GM03348 (cell line): ENCODE data around the gene DCP1B.
A peak's percentile ranks its signal among the peaks of the same experiment; 100 is the strongest.

ENCODE experiments used
- DNase-seq: peaks from one replicate; pipeline ENCODE4 v3.0.0; 2012; ENCODE audit warnings: low spot score

Gene DCP1B

DNA sequence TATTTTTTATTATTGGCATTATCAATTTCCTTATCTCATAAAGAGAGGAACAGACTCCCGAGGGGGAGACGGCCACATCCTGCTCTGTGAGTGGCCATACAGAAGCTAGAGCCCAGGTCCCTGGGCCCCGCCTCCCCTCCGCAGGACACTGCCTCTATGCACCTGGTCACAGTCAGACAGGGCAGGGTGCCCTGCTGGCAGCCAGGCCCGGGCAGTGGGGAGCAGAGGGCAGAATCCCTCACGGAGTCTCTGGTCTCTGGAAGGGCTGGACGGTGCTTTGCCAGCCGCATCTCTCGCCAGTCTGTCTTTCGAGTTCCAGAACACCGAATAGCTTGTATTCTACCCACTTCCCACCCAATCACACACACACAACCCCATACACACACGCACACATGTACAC lies 69.4 kb downstream of the DCP1B start:
- no peak for DNase-seq

DNA sequence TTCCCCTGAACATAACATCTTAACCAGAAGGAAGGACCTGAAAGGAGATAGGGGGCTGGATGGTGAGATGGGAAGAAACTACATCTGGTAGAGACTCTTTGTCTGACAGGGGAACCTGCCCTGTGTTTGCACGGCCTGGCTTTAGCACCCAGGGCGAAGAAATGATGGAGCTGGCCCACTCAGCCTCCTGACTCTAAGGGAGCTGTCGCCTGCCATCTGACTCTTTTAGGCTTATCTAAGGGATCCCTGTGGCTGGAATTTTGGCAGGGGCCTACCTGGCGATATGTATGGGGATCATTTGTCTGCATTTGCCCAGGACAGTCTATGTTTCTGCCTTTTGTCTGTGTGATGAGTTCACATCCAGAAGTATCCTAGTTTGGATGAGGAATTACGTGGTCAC lies 70.2 kb downstream of the DCP1B start:
- no peak for DNase-seq

DNA sequence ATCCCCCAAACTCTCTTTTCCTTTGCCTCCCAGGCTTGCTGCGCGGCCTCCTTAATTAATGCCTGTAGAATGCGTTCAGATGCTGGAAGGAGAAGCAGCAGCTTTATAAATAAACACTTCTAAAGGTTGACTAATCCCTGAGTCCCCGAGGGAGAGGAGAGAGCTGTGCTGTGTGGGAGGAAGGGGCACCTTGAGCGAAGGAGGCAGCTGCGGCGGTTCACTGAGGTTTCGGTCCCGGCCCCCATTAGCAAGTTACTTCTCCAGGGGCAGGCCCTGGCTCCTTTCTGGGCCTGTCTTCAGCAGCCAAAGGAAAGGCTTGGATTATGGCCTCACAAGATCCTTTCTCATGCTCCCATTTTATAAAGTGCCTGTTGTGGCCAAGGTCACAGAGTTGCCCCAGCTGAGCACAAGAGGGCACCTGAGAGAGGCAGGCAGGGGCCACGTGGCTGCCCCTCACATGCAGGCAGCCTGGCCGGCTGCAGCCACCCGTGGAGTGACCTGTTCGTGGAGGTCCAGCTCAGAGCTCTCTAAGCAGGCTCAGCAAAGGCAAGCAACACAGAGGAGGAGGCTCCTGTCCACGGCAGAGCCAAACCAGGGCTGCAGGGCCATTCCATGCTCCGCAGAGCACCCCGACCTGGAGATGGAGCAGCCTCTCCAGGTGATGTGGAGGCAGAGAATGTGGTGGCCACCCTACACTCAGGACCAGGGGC lies 70.8 kb downstream of the DCP1B start:
- DNase-seq = no peak

DNA sequence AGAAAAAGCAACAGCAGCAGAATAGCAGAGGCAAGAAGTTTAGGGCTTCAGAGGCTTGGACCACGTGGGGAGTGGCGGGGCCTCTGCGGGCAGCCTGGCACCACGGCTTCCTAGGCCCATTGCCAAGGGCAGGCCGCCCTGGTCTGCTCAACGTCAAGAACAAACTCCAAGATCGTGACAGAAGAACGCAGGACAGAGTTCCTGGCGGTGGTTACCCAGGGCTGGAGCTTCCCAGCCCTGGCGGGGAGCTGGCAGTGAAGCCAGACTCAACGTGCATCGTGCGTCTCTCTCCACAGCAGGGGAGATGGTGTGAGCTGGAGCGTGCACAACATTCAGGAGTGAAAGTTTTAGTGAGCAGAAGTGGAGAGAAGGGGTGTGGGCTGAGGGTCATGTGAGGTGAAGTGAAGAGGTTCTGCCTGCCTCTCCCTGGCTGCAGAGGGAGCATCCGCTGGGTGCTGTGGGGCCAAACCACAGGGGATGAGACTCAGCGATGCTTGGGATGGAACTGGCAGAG lies 71.9 kb downstream of the DCP1B start:
- DNase-seq = peak; percentile 33

DNA sequence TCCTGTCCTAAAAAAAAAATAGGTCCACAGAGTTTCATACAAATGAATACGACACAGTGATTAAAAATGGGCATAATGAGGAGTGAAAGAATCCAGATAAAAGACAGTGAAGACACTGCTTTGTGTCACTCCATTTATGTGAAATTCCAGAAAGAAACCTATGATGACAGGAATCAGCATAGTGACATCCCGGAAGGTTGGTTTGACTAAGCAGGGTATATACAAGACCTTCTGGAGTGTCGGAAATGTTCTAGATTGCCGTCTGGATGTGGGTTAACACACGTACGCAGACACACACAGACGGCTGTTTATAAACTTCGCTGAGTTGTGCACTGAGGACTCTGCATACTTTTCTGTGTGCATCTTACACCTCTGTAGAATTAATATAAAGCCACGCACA lies 72.6 kb downstream of the DCP1B start:
- DNase-seq = no peak

DNA sequence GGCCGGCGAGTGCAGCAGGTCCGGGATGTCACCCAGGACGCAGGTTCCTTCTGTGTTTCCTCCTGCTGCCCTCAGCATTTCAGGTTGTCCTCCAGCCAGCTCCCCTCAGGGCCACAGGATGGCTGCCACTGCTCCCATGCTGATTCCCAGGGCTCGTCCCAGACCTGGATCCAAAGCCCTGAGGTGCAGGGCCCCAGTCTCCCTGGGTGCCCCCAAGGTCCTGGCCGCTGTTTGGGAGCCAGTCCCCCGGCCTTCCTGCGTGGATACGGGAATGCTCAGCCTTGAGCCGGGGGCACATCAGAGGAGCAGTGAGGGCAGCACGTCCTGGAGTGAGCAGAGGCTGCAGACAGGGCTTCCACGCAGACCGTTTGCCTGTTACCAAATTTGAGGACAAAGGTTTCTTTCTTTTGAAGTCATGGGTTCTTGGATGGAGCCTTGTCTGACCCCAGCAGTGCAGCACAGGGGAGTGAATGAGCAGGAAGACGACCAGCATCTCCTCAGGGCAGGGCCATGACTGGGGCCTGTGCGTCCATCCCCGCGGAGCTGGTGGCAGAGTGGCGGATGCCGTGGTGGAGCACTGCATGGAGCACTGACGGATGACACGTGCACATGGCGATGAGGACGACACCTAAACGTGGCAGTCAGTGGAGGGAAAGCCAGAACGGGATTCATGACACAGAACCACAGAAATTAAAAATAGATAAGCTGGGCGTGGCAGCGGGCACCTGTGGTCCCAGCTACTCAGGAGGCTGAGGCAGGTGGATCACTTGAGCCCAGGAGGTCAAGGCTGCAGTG lies 73.3 kb downstream of the DCP1B start:
- no peak for DNase-seq

DNA sequence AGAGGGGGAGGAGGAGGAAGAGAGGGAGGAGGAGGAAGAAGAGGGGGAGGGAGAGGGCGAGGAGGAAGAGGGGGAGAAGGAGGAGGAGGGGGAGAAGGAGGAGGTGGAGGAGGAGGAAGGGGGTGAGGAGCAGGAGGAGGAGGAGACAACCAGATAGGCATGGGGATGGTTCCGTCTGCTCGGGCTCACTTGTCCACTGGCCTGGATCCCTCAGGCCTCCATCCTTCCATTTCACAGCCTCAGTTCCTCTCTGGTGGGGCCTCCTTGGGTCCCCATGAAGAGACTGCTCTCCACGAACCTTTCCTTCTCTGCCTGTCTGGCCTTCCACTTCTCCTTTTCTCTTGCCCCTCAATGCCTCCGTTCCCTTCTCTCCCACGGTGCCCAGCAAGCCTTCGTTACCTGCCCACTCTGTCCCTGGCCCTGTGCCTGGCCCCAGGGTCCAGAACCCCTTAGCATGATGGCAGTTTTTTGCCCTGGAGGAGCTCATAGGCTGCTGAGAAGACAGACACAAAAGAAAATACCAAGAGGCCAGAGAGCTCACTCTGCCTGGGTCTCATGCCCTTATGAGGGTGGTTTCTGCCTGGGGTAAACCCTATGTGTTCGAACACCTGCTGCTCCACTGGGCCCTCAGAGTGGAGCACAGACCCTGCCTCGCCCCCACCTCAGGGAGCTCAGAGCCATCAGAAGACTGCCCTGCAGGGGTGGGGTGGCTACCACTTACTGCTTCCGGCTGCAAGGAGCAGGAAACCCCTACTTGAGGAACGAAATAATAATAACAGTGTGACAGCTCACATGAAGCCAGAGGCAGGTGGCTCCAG lies 74.1 kb downstream of the DCP1B start:
- no peak for DNase-seq

DNA sequence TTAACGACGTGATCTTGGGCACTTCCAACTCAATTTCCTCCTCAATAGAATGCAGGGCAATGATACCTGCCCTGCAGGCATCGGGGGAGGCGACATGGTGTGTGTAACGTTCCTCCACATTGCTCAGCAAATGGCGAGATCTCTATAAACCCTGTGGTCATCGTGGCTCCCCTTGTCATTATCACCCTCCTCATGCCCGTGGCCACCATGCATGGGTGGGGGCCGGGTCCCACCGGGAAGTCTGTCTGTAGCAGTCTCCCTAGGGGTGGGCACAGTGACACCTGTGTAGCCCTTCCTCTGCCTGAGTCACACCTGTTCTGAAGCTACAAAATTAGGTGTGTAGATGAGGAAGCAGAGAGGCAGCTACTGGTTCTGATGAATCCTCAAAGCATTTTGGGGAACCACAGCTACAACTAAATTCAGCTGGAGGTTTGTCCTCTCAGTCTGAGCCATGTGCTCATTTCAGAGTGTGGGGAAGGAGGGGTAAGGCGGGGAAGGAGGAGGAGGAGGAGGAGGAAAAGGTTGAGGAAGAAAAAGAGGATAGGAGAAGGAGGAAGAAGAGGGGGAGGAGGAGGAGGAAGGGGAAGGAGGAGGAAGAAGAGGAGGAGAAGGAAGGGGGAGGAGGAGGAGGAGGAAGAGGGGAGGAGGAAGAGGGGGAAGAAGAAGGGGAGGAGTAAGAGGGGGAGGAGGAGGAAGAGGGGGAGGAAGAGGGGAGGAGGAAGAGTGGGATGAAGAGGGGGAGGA lies 74.8 kb downstream of the DCP1B start:
- no peak for DNase-seq

DNA sequence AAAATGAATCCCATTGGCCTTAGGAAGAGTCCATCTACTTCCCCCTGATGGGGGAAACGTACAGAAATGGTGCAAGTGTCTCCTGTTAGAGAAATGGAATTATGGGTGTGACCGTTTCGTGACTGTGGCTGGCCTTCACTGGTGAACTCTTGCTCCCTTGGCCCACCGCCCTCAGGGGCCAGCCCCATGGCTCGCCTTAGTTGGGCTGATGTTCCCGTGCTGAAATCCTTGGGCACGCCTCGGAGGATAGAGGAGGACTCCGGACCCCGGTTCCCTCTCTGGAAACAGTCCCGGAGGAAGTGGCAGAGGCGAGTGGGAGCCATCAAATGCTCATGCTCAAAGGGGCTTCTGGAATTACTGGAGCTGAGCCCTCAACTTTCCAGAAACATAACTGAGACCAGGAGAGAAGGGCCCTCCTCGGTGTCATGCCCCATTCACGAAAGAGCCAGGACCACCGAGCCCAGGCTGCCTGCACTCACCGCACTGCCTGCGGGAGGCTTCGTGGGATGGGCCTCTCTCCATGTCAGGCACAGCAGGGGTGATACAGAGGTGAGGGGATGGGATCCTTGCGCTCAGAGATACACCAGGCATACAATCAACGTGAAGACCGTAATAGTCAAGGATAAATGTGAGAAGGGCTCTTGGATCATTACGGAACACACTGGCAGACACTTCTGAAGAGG lies 75.7 kb downstream of the DCP1B start:
- DNase-seq = no peak

DNA sequence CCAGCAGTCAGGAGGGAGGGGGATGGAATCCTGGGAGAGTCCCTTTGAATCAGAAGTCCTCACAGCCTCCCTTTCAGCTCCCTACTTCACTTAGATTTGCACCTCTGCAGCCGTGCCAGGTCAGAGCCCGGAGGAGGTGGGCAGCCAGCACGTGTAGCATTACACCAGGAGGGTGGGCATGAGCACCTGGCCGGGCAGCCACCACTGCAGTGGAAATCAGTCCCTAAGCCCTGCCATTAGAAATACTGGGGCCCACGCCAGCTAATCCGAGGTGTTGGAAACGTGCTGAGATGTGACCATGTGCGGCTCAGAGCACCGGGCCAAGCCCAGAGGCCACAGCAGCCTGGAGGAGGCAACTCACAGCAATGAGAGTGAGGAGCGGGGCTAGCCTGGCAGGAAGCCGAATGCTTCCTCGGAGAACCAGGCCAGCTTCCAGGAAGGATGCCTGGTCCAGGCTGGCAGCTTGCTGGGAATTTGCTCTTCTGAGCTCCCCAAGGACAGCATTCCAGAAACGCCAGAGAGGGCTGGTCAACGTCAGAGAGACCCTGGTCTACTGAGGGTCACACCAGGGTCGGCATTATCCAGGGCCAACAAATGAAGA lies 76.4 kb downstream of the DCP1B start:
- no peak for DNase-seq

DNA sequence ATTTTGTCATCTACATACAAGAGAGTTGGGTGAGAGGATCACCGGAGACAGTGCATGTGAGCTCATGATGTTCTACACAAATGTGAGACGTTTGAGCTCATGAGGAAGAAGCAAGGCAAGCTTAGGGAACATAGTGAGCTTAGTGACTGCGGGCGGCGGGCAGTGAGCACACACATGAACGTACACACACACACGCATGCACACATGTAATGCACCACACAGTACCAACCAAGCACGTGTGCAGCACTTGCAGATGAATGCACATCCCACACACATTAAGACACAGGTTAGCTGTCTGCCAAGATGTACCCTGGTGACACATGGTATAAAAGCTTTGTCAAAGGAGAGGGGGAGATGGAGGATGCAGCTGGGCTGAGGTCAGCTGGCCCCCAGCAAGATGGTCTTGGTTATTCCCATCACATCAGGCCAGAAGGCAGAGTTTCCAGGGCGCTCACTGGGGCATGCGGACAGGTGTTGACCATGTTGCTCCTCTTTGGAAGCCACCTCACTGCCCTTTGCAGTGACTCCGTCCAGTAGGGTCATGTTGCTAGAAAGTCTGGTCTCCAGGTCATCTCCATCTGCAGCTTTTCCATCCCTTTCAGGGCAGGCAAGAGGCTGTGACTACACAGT lies 77.1 kb downstream of the DCP1B start:
- DNase-seq = no peak

DNA sequence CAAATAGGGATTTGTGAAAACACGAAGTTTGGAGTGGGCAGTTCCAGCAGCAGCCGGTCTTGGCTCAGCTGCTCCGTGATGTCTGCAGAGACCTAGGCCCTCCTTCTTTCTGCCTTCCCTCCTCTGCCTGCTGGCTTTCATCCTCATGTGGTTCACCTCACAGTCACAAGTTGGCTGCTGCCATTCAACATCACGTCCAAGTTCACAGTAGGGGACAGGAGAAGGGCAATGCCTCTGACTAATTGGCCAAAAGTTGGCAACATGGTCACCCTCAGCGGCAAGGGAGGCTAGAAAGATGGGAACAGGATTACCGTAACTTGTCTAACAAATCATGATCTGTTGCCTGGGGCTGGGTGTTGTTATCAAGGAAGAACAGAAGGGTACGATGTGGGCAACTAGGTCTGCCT lies 78.0 kb downstream of the DCP1B start:
- DNase-seq = no peak

DNA sequence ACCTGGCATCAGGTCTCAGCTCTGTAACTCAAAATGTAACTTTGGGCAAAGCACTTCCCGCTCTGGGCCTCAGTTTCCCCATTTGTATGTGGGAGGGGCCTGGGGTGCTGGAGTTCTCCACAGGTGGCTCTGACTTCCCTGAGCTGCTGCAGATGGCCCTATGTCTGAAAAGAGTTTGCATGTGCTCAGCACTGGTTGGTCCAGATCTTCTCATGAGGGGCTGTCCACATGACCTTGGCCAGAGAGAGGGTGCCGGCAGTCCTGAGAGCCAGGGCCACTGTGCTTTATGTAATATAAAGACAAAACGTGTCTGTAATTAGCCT lies 78.6 kb downstream of the DCP1B start:
- DNase-seq = no peak

DNA sequence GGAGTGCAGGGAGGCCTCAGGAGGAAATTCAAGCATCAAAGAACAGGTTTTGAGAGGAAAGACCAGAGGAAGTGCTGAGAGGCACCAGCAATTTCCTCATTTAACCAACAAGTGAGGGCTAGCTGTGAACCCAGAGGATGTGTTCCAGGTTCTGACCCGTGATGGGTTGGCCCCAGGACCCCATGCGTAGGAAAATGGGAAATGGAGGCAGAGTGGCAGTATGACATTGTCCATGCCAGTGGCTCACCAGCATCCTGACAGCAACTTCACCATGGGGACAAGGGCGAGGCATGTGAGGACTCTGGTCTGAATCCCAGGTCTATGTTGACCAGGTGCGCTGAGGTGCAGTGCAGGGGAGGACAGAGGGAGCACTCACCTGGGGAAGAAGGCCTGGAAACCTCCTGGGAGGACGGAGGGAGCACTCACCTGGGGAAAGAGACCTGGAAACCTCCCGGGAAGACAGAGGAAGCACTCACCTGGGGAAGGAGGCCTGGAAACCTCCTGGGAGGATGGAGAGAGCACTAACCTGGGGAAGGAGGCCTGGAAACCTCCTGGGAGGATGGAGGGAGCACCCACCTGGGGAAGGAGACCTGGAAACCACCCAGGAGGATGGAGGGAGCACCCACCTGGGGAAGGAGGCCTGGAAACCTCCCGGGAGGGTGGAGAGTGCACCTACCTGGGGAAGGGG lies 79.1 kb downstream of the DCP1B start:
- DNase-seq = no peak

DNA sequence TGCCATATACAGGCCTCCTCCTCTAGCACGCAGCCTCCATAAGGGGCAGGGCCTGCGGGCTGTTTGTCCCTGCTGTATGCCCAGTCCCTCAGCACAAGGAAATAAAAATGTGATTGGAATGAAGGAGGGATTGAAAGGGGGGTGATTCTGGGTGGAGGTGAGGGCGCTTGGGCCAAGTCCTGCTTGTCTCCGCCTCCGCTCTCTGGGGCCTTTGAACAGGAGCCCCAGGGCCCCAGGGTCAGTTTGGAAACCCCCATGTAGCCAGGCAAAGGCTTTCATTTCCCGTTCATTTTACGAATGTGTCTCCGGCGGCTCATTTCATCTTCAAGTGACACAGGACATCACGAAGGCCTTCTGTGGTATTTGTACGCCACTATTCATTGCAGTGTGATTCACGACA lies 81.3 kb downstream of the DCP1B start:
- peak; percentile 1 for DNase-seq

DNA sequence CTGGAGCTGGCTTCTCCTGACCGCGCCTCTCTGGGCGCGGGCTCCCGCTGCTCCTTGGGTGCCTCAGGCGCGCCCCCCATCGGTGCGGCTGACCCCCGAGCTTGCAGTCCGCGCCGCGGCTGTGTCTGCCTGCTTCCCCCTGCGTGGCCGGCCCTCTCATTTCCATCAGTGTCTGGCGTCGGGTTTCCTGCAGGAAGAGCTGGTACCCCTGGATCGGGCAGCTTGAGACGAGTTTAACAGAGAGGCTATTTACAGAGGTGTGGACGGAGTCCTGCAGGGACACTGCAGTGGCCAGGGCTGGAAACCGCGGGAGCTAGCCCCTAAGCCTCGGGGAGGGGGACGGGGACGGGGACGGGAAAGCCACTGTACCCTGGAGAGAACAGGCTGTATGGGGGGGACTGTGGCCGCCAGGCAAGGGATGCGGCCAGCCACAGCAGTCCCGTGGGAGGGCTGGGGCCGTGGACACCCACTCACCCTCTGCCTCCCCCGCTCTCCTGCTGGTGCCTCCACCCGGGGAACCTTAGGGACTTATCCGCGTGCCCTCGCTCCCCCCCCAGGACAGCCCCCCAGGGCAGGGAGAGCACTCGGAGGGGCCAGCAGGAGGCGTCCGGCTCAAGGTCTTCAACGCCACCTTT lies 82.1 kb downstream of the DCP1B start:
- DNase-seq = peak; percentile 2

DNA sequence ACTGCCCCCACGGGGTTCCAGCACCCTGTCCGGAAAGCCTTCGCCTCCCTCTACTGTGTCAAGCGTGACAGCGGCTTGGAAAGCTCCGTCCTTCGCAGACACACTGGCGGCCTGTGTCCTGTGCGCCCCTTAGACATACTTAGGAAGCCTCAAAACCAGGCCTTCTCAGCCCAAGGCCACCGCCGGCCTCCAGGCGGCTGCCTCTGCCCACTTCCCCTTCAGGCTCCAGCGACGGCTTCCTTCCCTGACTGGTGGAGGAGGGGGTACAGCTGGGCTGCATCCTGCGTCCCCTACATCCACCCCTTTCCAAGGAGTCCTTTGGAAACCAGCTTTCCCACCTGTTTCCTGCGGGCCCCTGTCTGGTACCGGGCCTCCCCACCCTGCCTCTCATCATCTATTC lies 83.3 kb downstream of the DCP1B start:
- peak; percentile 2 for DNase-seq

DNA sequence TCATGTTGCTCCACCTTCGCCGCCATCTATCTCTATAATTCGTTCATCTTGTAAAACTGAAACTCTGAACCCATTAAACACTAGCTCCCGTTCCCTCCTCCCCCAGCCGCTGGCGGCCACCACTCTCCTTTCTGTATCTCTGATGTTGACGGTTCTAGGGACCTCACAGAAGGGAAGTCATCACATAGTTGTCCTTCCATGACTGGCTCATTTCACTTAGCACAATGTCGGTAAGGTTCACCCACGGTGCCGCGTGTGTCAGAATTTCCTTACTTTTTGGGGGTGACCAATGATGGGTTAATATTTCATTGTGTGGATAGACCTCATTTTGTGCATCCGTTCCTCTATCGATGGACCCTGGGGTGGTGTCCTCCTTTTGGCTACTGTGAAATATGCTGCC lies 83.8 kb downstream of the DCP1B start:
- DNase-seq = no peak

DNA sequence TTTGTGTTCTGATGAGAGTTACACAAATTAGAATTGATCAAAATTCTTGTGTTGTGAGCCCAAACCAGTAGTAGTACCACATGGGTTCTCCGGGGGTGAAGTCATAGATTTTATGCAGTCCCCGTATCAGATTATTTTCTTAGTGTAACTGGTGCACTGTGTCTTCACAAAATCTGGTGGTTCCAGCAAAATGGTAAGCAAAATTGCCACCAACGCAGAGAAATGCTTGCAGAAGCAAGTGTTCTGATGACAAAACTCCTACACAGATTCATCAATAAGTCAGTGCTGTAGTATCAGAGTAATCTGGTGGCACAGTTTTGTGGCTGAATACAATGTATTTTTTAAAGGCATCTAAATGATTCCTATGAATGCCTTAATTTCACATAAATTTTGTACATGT lies 84.5 kb downstream of the DCP1B start:
- no peak for DNase-seq

DNA sequence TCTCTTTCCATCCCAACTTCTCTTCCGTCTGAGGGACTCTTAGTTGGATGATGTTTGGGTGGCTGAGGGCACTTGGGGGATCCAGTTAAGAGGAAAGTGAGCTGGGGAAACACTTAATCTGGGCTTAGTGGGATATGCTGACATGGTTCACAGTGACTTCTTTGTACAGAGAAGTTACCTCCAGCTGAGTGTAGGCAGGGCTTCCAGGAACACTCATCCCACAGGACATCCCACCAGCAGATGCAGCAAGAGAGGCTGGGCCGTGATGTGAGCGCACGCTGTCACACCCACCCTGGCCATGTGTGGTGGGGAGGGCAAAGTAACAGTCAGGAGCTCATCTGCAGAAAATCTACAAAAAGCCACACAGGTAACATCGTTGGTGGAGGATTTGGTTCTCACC lies 85.0 kb downstream of the DCP1B start:
- peak; percentile 5 for DNase-seq
